HepG2 (cell line): ENCODE results near the gene FAM187B. TPM values are rescaled to one million over a fixed set of nuclear protein-coding genes. Genes with fewer than 3 reads are reported as not detected.

Experiments
- BORCS8-MEF2B ChIP-seq: sonication (generic); formaldehyde crosslinking; IDR thresholded peaks from 2 replicates; pipeline ENCODE4 v1.8.0; 2022; ENCODE audit warnings: mild to moderate bottlenecking, missing genetic modification reagents
- CBX5 ChIP-seq: sonication (generic); formaldehyde crosslinking; IDR thresholded peaks from 2 replicates; pipeline ENCODE4 v1.4.0; 2020; ENCODE audit warnings: missing genetic modification reagents, borderline replicate concordance
- MBNL3 ChIP-seq: fragments of 250-450 bp; sonication (Bioruptor Pico); conservative IDR thresholded peaks from 2 replicates; pipeline ENCODE4 v1.8.0; 2022; ENCODE audit warnings: mild to moderate bottlenecking, inconsistent platforms
- NR2C2 ChIP-seq: sonication (generic); formaldehyde crosslinking; IDR thresholded peaks from 2 replicates; pipeline ENCODE4 v1.4.0; 2020; ENCODE audit warnings: missing genetic modification reagents, mild to moderate bottlenecking, moderate library complexity, borderline replicate concordance
- PAX8 ChIP-seq: sonication (generic); formaldehyde crosslinking; IDR thresholded peaks from 2 replicates; pipeline ENCODE4 v1.8.0; 2022; ENCODE audit warnings: mild to moderate bottlenecking, missing genetic modification reagents, borderline replicate concordance
- POLR2A ChIP-seq, 2 experiments: IDR thresholded peaks; 2 replicates each; pipeline ENCODE4 v1.6.1; 2011; ENCODE audit warnings: low read depth in 2 of 2, low read length in 2 of 2, mild to moderate bottlenecking in 1 of 2, moderate library complexity in 1 of 2; ENCODE audit not compliant: insufficient read depth in 1 of 2
- SALL2 ChIP-seq: sonication (generic); formaldehyde crosslinking; IDR thresholded peaks from 2 replicates; pipeline ENCODE4 v1.8.1; 2023; ENCODE audit warnings: mild to moderate bottlenecking, missing genetic modification reagents, inconsistent platforms
- SP5 ChIP-seq: IDR thresholded peaks from 2 replicates; pipeline ENCODE4 v1.6.1; 2016; ENCODE audit warnings: low read depth, borderline replicate concordance
- TGIF2 ChIP-seq: IDR thresholded peaks from 2 replicates; pipeline ENCODE4 v1.6.1; 2016; ENCODE audit warnings: control low read depth, missing compliant biosample characterization
- TOPORS ChIP-seq: sonication (generic); formaldehyde crosslinking; IDR thresholded peaks from 2 replicates; pipeline ENCODE4 v1.8.0; 2023; ENCODE audit warnings: mild to moderate bottlenecking, missing genetic modification reagents
- TSC22D2 ChIP-seq: sonication (generic); formaldehyde crosslinking; IDR thresholded peaks from 2 replicates; pipeline ENCODE4 v1.5.1; 2020; ENCODE audit warnings: missing genetic modification reagents, mild to moderate bottlenecking, borderline replicate concordance
- ZBED4 ChIP-seq: sonication (generic); formaldehyde crosslinking; IDR thresholded peaks from 2 replicates; pipeline ENCODE4 v1.4.0; 2020; ENCODE audit warnings: missing genetic modification reagents, borderline replicate concordance
- ZBTB33 ChIP-seq: sonication (generic); formaldehyde crosslinking; IDR thresholded peaks from 2 replicates; pipeline ENCODE4 v1.4.0; 2020; ENCODE audit warnings: missing genetic modification reagents
- ZC3H13 ChIP-seq: sonication (generic); formaldehyde crosslinking; IDR thresholded peaks from 2 replicates; pipeline ENCODE4 v1.8.1; 2023; ENCODE audit warnings: mild to moderate bottlenecking, missing genetic modification reagents, moderate library complexity
- ZGPAT ChIP-seq: IDR thresholded peaks from 2 replicates; pipeline ENCODE4 v1.6.1; 2016; ENCODE audit warnings: mild to moderate bottlenecking
- ZNF296 ChIP-seq: sonication (generic); formaldehyde crosslinking; conservative IDR thresholded peaks from 2 replicates; pipeline ENCODE4 v1.5.0; 2020; ENCODE audit warnings: mild to moderate bottlenecking, missing genetic modification reagents
- ZNF563 ChIP-seq: sonication (generic); formaldehyde crosslinking; IDR thresholded peaks from 2 replicates; pipeline ENCODE4 v1.8.0; 2022; ENCODE audit warnings: mild to moderate bottlenecking, moderate library complexity, missing genetic modification reagents
- ZNF619 ChIP-seq: sonication (generic); formaldehyde crosslinking; IDR thresholded peaks from 2 replicates; pipeline ENCODE4 v1.4.0; 2020; ENCODE audit warnings: mild to moderate bottlenecking, missing genetic modification reagents
- ZNF724P ChIP-seq: sonication (generic); formaldehyde crosslinking; IDR thresholded peaks from 2 replicates; pipeline ENCODE4 v1.8.0; 2022; ENCODE audit warnings: missing genetic modification reagents, borderline replicate concordance
- ZNF770 ChIP-seq: sonication (generic); formaldehyde crosslinking; IDR thresholded peaks from 2 replicates; pipeline ENCODE4 v1.5.0; 2020; ENCODE audit warnings: mild to moderate bottlenecking, missing genetic modification reagents
- polyA plus RNA-seq, 8 experiments: library from polyadenylated mRNA; depleted of rRNA in 3 of 8; stranded (reverse) in 7 of 8; unstranded in 1 of 8; fragments of >200 nt; fragmentation: Illumina TruSeq in 4 of 8; extraction: Trizol in 4 of 8; gene quantifications; 2 replicates each; pipeline versions ENCODE4 v1.2.1 to v1.2.3, GENCODE V29; 2011 to 2016; ENCODE audit warnings: low read depth in 4 of 8, missing spikeins in 1 of 8, mixed read lengths in 1 of 8; ENCODE audit not compliant: insufficient read depth in 1 of 8
- total RNA-seq, 5 experiments: library from RNA; depleted of rRNA; stranded (reverse); fragments of >200 nt; fragmentation: Illumina TruSeq; extraction: Trizol; gene quantifications; 2 replicates each; pipeline ENCODE4 v1.2.3, GENCODE V29; 2016; ENCODE audit warnings: low read depth in 1 of 5

Gene FAM187B
- total and polyA plus RNA-seq, 2 of the 13 experiments (the other 11 are each of a cell fraction or from before 2014, with no cell fraction given), result not detected

- TF ChIP-seq CBX5 (CRISPR knock-in tag) (0 out of 2 replicates have a peak, but pooled peaks have one; percentile 47), ZNF296 (peak; percentile 87), ZBED4 (CRISPR knock-in tag) (0 out of 2 replicates have a peak, but pooled peaks have one; percentile 22), ZNF724P (no peak), TGIF2 (CRISPR knock-in tag) (peak; percentile 89; the same call in 1 of the 2 replicates), PAX8 (peak; percentile 78; the same call in 1 of the 2 replicates), ZNF619 (CRISPR knock-in tag) (0 out of 2 replicates have a peak, but pooled peaks have one; percentile 28), ZC3H13 (no peak), TSC22D2 (CRISPR knock-in tag) (peak; percentile 65; the same call in 1 of the 2 replicates), SALL2 (CRISPR knock-in tag) (peak; percentile 83; the same call in 1 of the 2 replicates), BORCS8-MEF2B (CRISPR knock-in tag) (0 out of 2 replicates have a peak, but pooled peaks have one; percentile 47), ZBTB33 (CRISPR knock-in tag) (peak; percentile 61; the same call in 1 of the 2 replicates), NR2C2 (peak; percentile 37; the same call in 1 of the 2 replicates), ZNF563 (CRISPR knock-in tag) (peak; percentile 44; the same call in 1 of the 2 replicates), POLR2A (IDR thresholded peaks at IDR 0.05; ENCODE audit: insufficient read depth in 1 of 2, low read depth in 2 of 2, low read length in 2 of 2) (peak in 1 of 2 experiments; percentile 26; a peak in 1 of 4 replicates), SP5 (0 out of 2 replicates have a peak, but pooled peaks have one; percentile 3), ZGPAT (peak; percentile 55; the same call in 1 of the 2 replicates), MBNL3 (CRISPR knock-in tag) (no peak), TOPORS (CRISPR knock-in tag) (0 out of 2 replicates have a peak, but pooled peaks have one; percentile 30), ZNF770 (CRISPR knock-in tag) (0 out of 2 replicates have a peak, but pooled peaks have one; percentile 22)
These were observed 41.0 kb upstream of the FAM187B start (continued) for GRCh38 chr19:35269438-35270117.
